NCI-H2171 (cell line): Measurements from ENCODE around the gene HGFAC.

Experiments
- DNase-seq: peaks from one replicate; lab custom pipeline; 2025; lab: John Stamatoyannopoulos, UW

HGFAC gene

GRCh38 chr4:3441501-3442459 lies at the start of gene HGFAC:
Gene HGFAC, plus strand, starts transcription at chr4:3441968. Its CDS starts 34 bp downstream, at chr4:3442002.
- no peak for DNase-seq

DNA sequence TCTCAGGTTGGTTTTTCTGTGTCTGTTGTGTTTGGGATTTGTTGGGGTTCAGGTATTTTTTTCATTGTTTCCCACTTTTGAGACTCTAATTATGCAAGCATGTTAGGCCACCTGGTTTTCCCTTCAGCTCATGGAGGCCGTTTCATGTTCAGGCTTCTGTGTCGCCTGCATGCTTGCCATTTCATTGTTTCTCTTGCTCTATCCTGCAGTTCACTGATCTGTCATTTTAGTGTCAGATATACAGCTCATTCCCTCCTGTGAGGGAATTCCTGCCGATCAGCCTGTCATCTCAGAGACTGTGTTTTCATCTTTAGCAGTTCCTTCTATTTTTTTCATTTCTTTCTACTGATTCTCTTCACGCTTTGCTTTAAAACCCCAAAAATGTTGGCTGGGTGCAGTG lies 49.4 kb upstream of the HGFAC start:
- no peak for DNase-seq

GRCh38 chr4:3393171-3393570 lies 48.6 kb upstream of the HGFAC start:
- DNase-seq: no peak

- DNase-seq: no peak
Measured at GRCh38 chr4:3396600-3396999, 45.2 kb upstream of the HGFAC start.

- DNase-seq: no peak
Measured at GRCh38 chr4:3397128-3397527, 44.6 kb upstream of the HGFAC start.

GRCh38 chr4:3399277-3400194 lies 42.2 kb upstream of the HGFAC start:
- DNase-seq: no peak

GRCh38 chr4:3401436-3402171 lies 40.2 kb upstream of the HGFAC start:
- DNase-seq: no peak

GRCh38 chr4:3402491-3403347 lies 39.0 kb upstream of the HGFAC start:
- no peak for DNase-seq

- DNase-seq: no peak
Measured at GRCh38 chr4:3403348-3403906, 38.3 kb upstream of the HGFAC start.

DNA sequence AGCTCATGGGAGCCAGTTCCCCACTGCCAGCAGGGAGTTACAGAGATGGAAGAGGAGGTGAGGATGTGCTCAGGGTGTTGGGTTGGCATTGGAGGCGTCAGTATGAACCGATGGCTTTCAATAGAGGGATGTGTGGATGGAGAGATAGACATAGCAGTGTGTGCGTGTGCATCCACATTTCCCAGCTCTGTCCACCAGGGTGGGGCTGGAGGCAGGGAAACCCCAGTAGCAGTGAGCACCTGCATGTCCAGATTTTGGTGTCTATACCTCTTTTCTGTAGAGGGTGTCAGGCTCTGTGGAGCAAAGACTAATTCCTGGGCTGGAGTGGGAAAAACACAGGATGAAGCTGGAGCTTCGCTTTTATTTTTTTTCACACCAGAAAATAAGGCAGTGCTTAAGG lies 37.2 kb upstream of the HGFAC start:
- no peak for DNase-seq

DNA sequence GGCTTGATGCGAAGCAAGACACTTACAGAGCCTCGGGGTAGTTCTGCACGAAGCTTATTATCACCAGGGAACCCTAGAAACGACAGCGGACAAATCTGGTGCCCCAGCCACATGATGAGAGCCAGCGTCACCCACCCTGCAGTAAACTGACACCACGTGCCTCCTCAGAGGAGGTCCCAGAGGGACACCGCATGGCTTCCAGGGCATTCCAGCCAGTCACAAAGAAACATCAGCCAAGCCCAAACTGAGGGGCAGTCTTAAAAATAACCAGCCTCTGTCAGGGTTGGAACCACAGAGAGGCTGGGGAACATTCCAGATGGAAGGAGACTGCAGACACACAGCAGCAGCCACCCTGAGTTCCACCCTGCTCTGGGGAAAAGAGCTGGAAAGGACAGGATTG lies 36.6 kb upstream of the HGFAC start:
- no peak for DNase-seq

GRCh38 chr4:3406021-3406420 lies 35.7 kb upstream of the HGFAC start:
- DNase-seq: no peak

DNA sequence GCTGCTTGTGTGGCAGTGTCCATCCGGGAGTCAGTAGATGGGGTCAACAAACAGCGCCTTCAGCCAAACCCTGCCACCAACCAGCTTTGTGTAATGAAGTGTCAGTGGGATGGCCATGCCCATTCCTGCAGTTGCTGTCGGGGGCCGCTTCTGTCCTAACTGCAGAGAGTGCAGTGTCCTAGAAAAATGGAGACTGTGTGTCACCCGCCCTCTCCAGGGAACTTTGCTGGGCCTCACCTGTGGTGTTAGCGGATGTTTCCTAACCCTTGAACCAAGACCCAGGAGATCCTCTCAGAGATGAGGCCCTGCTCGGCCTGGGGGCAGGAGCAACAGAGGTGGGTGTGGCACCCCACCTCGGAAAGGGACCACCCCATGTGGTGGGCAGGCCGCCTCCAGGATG lies 35.3 kb upstream of the HGFAC start:
- DNase-seq: no peak

- no peak for DNase-seq
Measured at GRCh38 chr4:3407171-3407771, 34.5 kb upstream of the HGFAC start.

DNA sequence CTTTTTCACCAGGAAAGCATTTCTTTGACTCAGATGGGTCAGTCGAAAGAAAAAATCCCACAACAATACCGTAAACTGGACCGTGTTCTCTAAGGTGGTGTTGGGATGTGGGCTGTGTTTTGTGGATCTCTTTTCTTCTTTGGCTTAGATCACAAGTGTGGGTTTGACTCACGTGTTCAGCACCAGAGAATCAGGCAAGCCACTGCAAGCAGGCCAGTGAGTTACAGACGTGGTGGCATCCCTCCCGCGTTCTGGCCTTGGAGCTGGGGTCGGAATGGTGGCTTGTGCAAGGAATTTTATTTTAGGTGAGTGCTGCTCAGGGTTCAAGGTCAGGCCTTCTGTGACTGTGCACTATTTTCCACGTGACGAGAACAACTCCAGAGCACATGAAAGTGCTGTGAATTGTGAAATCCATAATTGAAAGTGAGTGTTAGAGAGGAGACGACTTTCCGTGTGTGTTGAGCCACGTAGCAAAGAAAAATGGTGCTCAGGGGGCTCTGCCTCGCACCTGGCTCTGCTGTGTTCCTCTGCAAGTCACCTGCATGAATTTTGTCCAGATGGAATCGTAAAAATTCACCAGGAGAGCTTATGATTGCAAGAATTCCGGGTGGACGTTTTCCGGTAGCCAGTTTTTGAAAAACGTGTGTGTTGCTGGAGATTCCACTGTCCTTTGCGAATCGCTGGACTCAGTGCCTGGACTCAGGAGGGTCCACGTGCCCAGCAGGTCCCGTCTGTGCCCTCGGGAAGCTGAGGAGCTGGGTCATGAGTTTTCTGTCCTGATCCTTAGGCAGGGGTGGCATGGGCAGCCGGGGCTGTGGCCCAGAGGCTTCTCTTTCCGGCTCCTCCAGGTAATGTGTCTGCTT lies 33.6 kb upstream of the HGFAC start:
- no peak for DNase-seq

GRCh38 chr4:3408793-3409330 lies 32.9 kb upstream of the HGFAC start:
- DNase-seq: no peak

DNA sequence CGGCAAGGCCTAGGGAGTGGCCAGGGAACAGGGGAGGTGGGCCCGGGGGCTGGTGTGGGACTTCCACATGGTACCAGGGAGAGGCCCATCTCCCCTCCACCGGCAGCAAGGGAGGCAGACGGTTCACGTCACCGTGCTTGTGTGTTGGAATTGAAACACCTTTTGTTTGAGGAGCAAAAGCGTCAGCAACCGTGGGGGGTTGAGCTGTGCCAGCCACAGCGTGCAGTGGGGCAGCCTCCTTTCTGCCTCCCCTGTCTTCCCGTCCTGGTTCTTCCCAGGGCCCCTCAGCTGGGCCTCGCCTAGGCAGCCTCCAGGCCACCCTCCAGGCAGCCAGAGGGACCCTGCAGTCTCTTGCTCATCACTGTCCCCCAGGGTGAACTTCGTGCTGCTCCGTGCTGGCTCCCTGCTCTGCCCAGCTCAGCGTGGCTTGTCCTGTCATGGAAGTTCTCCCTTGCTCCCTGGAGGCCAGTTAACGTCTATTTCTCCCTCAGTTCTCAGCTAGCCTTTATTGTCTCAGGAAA lies 32.1 kb upstream of the HGFAC start:
- DNase-seq: no peak

DNA sequence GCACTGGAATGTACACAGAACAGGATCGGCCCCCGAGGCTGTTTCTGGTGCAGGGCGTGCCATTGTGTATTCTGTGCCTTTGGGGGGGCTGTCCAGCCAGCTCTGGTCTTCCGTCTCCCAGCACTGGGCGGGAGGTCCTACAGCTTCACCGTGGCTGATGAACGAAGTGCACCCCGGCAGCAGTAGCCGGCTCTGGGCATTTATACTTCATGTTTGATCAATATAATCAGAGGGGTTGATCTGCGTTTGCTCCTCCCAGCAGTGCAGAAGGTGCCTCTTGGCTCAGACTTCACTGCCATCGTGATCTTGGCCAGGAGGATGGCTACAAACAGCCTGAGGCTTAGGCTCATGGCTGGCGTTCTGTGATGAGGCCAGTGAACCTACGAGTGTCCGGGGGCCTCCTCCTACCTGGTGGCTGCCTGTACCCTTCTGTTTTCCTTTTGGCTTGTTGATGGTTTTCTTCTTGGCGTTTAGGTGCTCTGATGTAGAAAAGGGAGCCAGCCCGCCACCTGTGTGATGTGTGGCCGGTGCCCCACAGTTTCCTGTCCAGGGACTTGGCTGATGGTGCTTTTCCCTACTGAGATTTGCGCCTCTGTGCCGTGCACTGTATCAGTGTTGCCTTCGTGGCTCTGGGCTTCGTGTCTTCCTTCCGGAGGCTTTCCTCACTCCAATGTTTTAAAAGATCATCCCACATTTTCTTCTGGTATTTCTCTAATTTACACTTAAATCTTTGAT lies 31.2 kb upstream of the HGFAC start:
- no peak for DNase-seq
